ENCODE data around the gene FBXO4.

DNA sequence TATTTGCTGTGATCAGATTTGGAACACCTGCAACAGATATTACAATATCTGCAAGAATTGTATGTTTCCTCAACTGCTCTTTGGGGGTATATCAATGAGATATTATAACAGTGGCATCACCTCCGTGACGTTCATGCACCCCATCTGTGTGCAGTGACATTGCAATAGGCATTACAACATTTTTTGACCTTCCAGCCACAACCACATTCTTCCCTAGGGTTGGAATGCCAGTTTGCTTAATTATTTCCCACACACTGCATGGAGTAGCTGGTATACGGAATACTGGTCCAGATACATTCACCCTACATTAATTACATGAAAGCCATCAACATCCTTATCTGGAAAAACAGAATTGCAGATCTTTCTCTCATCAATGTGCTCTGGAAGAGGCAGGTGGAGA lies 42.3 kb downstream of the FBXO4 start:
- TF ChIP-seq YY1 (IDR thresholded peaks at IDR 0.05; ENCODE audit: insufficient read depth, insufficient read length) (no peak), SUZ12 (IDR thresholded peaks at IDR 0.05; ENCODE audit: extremely low read depth, insufficient read depth, insufficient read length) (no peak)

Data from NT2/D1 (cell line).